GM19455 (cell line): ENCODE results near the gene UGT2B28.
"Not testable (repeated sequence)": the region's sequence is repeated elsewhere in the genome, so short reads cannot be mapped to it uniquely, and the experiment has no call there.

Experiments
- ATAC-seq: cut with Tn5 transposase; IDR thresholded peaks from one replicate; pipeline ENCODE4 v1.9.1; 2021; ENCODE audit not compliant: unreplicated experiment

The UGT2B28 gene

DNA sequence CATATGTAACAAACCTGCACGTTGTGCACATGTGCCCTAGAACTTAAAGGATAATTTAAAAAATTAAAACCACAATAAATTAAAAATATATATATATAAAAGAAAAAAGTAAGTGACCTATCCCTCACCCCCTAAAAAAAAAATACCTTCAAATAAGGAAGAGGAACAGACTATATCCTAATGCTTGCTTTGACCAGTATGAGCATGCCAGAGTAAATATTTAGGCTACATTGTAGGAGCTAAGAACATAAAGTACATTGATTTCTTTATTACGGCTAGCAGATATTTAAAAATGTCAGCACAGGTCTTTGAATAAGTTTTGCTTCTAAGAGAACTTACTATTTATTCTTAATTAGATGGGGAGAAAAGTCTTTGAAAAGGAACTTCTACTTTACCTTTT lies 62.8 kb downstream of the UGT2B28 start:
- ATAC-seq = not testable (repeated sequence)

DNA sequence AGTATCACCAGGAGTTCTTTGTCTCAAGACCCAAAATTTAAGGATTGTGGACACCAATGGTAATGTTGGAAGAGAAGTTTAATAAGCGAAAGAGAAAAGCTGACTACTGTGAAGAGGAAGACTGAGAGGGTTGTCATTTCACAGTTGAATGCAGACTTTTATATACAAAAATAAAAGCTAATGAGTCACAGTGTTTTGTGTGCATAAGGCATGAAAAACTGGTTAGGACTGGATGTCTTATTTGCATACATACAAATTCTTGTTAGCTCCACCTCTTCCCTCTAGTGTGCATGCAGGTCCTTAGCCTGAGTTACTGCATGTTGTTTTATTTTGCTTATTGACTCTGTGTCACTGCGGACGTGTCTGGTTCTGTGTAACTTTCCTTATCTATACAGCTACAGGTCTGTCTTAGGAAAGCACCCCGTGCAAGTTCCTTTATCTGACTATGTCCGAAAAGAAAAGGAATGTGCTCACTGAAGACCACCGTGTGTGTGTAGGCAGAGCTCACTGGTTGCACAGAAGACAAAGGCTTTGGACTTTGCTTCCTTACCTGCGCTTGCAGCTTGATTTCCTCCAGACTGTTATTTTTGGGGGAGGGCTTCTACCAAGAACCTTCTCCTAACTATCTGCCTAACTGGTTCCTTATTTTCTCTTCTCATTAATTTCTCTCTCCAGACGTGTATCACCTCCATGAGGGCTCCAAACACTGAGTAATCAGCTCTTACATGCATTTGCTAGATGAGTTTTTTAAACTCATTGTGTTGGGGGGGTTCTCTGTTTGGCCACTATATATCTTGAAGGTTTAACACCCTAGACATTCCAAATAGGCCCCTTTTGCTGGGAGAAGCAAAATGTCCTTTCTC lies 63.5 kb downstream of the UGT2B28 start:
- ATAC-seq = not testable (repeated sequence)
